Tibial nerve (tissue), 4 donors: Measurements from ENCODE around the gene SPINT2. TPM values are rescaled to one million over a fixed set of nuclear protein-coding genes. Genes with fewer than 3 reads are reported as not detected.
A peak's percentile ranks its signal among the peaks of the same experiment; 100 is the strongest.

Experiments used
- DNase-seq, 2 donors: peaks; one replicate each; pipeline ENCODE4 v3.0.0-alpha.2; 2019; ENCODE audit warnings: low spot score in 2 of 2
- H3K27ac ChIP-seq, 4 donors: fragments of 200-600 bp; sonication (generic) in 3 of 4; one replicate each; pipeline ENCODE4 v1.5.1; 2017 to 2019; ENCODE audit warnings: mild to moderate bottlenecking in 1 of 4
- H3K27me3 ChIP-seq, 2 donors: fragments of 200-600 bp; sonication (generic) in 1 of 2; one replicate each; pipeline versions ENCODE4 v1.5.1 to v1.6.0; 2017 to 2019
- H3K36me3 ChIP-seq, 3 donors: fragments of 200-600 bp; sonication (generic); one replicate each; pipeline ENCODE4 v1.5.1; 2018 to 2019
- H3K4me1 ChIP-seq, 4 donors: fragments of 200-600 bp; sonication (generic) in 3 of 4; one replicate each; pipeline ENCODE4 v1.5.1; 2017 to 2019
- H3K4me3 ChIP-seq, 4 donors: fragments of 200-600 bp; sonication (generic) in 3 of 4; one replicate each; pipeline ENCODE4 v1.5.1; 2017 to 2019; ENCODE audit warnings: mild to moderate bottlenecking in 1 of 4, moderate library complexity in 1 of 4
- H3K9me3 ChIP-seq, 4 donors: fragments of 200-600 bp; sonication (generic) in 3 of 4; one replicate each; pipeline ENCODE4 v1.5.1; 2017 to 2019
- EP300 ChIP-seq, 2 donors: sonication (generic); formaldehyde crosslinking; IDR thresholded peaks; one replicate each; pipeline ENCODE4 v1.6.1; 2017; ENCODE audit warnings: antibody characterized with exemption in 2 of 2, mild to moderate bottlenecking in 1 of 2
- POLR2A ChIP-seq, 2 donors: fragments of 450-650 bp; IDR thresholded peaks; one replicate each; pipeline ENCODE4 v1.6.1; 2017; ENCODE audit warnings: antibody characterized with exemption in 2 of 2, mild to moderate bottlenecking in 2 of 2, moderate library complexity in 2 of 2
- WGBS, 2 donors: methylation state at CpG; one replicate each; pipeline ENCODE4 v1.1.5; 2018; 5-methylcytosine and 5-hydroxymethylcytosine counted together
- total RNA-seq, 4 donors: library from RNA; depleted of rRNA; stranded (reverse); fragments of >200 nt; gene quantifications; one replicate each; pipeline ENCODE4 v1.1.0, GENCODE V29; 2016
- TF ChIP-seq, protein P1 (sequence below), 5 experiments: fragments of 200-600 bp in 3 of 5; fragments of 450-650 bp in 2 of 5; sonication (generic) in 3 of 5; IDR thresholded peaks; one replicate each; pipeline ENCODE4 v1.5.1; 2016 to 2019; ENCODE audit warnings: antibody characterized with exemption in 5 of 5, mild to moderate bottlenecking in 3 of 5, moderate library complexity in 2 of 5

The SPINT2 gene
- total RNA-seq, 4 donors from 2014 or later: 39.0 to 79.1 (median 45.5) TPM

GRCh38 chr19:38329651-38330050 is 65.3 kb downstream of the SPINT2 start:
- no peaks in the 10 kb centered on the region for H3K27me3 ChIP-seq
- DNase-seq: no peak

DNA sequence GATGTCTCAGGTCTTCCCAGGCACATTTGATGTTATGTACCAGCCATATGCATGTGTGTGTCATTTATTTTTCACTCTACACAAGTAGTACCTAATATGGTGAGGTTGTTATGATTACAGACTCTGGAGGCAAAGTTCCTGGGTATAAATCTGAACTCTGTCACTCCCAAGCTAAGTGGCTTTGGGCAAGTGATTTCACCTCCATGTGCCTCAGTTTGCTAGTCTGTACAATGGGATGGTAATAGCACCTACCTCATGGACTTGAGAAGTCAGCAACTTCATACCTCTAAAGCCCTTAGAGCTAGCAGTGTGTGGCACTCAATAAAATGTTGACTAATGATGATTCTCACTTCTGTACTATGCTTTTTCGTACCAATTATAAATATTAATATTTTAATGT is 67.4 kb downstream of the SPINT2 start:
- Histone ChIP-seq H3K4me3 (no peak overlapping the region), H3K27ac (no peak overlapping the region), H3K27me3 (no peaks in the 10 kb centered on the region), H3K4me1 (peaks cover 0 to 6% (median 0%) of the 10 kb centered on the region in 4 donors), H3K36me3 (peaks cover 0 to 17% (median 6%) of the 10 kb centered on the region in 3 donors), H3K9me3 (no peaks in the 10 kb centered on the region)
- 77 to 91% methylated on average over 1 of the region's 1 CpG for WGBS, 2 donors
- no peak for TF ChIP-seq EP300 (IDR thresholded peaks at IDR 0.05)
- TF ChIP-seq, protein P1, sequence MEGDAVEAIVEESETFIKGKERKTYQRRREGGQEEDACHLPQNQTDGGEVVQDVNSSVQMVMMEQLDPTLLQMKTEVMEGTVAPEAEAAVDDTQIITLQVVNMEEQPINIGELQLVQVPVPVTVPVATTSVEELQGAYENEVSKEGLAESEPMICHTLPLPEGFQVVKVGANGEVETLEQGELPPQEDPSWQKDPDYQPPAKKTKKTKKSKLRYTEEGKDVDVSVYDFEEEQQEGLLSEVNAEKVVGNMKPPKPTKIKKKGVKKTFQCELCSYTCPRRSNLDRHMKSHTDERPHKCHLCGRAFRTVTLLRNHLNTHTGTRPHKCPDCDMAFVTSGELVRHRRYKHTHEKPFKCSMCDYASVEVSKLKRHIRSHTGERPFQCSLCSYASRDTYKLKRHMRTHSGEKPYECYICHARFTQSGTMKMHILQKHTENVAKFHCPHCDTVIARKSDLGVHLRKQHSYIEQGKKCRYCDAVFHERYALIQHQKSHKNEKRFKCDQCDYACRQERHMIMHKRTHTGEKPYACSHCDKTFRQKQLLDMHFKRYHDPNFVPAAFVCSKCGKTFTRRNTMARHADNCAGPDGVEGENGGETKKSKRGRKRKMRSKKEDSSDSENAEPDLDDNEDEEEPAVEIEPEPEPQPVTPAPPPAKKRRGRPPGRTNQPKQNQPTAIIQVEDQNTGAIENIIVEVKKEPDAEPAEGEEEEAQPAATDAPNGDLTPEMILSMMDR (IDR thresholded peaks at IDR 0.05): no peak
- TF ChIP-seq POLR2A (IDR thresholded peaks at IDR 0.05): no peak
- DNase-seq: no peak

More at GRCh38 chr19:38329651-38330050, 65.3 kb downstream of the SPINT2 start:
- WGBS, 2 donors: 86 to 92% methylated on average over 7 of the region's 7 CpGs
- Histone ChIP-seq H3K9me3 (no peaks in the 10 kb centered on the region), H3K4me1 (no peaks in the 10 kb centered on the region), H3K36me3 (peaks cover 0 to 25% (median 11%) of the 10 kb centered on the region in 3 donors), H3K4me3 (no peak overlapping the region), H3K27ac (no peak overlapping the region)
- TF ChIP-seq EP300 (IDR thresholded peaks at IDR 0.05): no peak
- no peak for TF ChIP-seq POLR2A (IDR thresholded peaks at IDR 0.05)
- TF ChIP-seq, protein P1 (IDR thresholded peaks at IDR 0.05): no peak

DNA sequence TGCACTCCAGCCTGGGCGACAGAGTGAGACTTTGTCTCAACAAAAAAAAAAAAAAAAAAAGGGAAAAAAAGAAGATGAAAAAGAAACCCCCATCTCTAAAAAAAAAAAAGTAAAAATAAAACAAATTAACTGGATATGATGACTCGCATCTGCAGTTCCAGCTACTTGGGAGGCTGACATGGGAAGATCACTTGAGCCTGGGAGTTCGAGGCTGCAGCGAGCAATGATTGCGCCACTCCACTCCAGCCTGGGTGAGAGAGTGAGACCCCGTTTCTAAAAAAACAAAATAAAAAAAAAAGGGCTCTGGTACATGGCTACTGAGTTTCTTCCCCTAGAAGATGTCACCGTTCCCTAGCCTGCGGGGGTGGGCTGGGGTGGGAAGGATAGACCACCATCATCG is 68.9 kb downstream of the SPINT2 start:
- peaks cover 0 to 16% (median 2%) of the 10 kb centered on the region in 4 donors for H3K4me1 ChIP-seq
- 89 to 90% methylated on average over 9 of the region's 9 CpGs for WGBS, 2 donors
- no peak overlapping the region for H3K27ac ChIP-seq

DNA sequence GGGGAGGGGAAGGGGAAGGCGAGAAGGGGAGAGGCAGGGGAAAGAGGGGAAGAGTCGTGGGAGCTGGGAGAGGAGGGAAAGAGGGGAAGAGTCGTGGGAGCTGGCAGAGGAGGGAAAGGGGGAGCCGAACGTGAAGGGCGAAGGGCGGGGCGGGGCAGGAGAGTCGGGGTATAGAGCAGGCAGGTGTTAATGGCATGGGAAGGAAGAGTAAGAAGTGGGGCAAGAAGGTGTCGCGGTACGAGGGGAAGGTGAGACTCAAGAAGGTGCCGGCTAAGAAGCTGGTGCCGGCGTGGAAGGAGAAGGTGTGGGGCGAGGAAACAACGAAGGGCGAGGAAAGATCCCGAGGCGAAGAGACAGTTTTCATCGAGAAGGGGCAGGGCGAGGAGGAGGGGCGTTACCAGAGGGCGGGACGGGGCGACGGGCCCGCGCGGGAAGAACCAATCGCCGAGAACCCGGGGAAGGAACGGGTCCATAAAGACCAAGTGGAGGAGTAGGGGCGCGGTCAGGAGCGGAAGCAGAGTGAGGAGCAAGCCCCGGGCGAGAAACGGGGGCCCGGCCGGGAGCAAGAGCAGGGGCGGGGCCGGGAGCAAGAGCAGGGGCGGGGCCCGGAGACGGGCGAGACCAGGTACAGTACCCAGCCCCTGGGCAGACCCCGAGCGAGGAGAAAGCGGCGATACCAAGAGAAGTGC is 71.7 kb downstream of the SPINT2 start:
- 0 to 1% methylated on average over 52 of the region's 52 CpGs for WGBS, 2 donors
- Histone ChIP-seq H3K27ac (peak overlapping the region; percentile 86 to 99 (median 96)), H3K36me3 (peaks cover 0 to 15% (median 0%) of the 10 kb centered on the region in 3 donors), H3K4me3 (peak overlapping the region; percentile 64 to 87 (median 82)), H3K4me1 (peaks cover 0 to 16% (median 2%) of the 10 kb centered on the region in 4 donors), H3K9me3 (no peaks in the 10 kb centered on the region), H3K27me3 (no peaks in the 10 kb centered on the region)
- TF ChIP-seq EP300 (IDR thresholded peaks at IDR 0.05) (peak; percentile 23 to 74), POLR2A (IDR thresholded peaks at IDR 0.05) (peak; percentile 14 to 61)
- TF ChIP-seq, protein P1 (IDR thresholded peaks at IDR 0.05): no peak
- peak; percentile 84 to 90 for DNase-seq

More for the DNA sequence above, 68.9 kb downstream of the SPINT2 start:
- TF ChIP-seq EP300 (IDR thresholded peaks at IDR 0.05) (no peak), POLR2A (IDR thresholded peaks at IDR 0.05) (no peak)
- Histone ChIP-seq H3K9me3 (no peaks in the 10 kb centered on the region), H3K4me3 (no peak overlapping the region), H3K36me3 (peaks cover 0 to 2% (median 0%) of the 10 kb centered on the region in 3 donors), H3K27me3 (no peaks in the 10 kb centered on the region)
- DNase-seq: no peak

DNA sequence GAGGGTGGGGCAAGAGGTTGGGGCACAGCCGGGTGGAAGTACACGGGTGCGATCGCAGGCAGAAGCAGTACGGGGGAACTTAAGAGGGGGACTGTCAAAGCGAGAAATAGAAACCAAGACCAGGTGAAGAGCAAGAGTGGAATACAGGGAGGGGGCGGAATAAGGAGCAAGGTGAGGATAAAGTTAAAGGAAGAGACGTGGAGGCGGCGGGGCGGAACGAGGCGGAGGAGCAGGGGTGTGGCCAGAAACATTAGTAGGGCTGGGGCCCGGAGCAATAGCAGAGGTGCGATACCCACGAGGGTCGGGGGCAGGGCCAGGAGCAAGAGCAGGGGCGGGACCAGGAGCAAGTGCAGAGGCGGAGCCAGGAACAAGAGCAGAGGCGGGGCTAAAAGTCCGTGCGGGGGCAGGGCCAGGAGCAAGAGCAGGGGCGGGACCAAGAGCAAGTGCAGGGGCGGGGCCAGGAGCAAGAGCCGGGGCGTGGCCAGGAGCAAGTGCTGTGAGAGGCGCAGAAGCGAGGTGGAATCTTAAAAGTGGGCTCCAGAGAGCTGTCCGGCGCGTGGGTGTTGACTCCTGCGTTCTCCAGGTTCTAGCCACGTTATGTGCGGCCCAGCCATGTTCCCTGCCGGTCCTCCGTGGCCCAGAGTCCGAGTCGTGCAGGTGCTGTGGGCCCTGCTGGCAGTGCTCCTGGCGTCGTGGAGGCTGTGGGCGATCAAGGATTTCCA is 72.4 kb downstream of the SPINT2 start:
- WGBS, 2 donors: 7 to 8% methylated on average over 41 of the region's 41 CpGs
- H3K4me1 ChIP-seq: peaks cover 0 to 16% (median 2%) of the 10 kb centered on the region in 4 donors
- TF ChIP-seq, protein P1 (IDR thresholded peaks at IDR 0.05): peak in 1 of 5 experiments; percentile 6
- TF ChIP-seq EP300 (IDR thresholded peaks at IDR 0.05): no peak
- H3K36me3 ChIP-seq: peaks cover 0 to 19% (median 0%) of the 10 kb centered on the region in 3 donors
- no peaks in the 10 kb centered on the region for H3K27me3 ChIP-seq
- DNase-seq: peak; percentile 90 to 91
- H3K27ac ChIP-seq: peak overlapping the region; percentile 86 to 99 (median 96)
- peak overlapping the region; percentile 64 to 87 (median 82) for H3K4me3 ChIP-seq
- no peaks in the 10 kb centered on the region for H3K9me3 ChIP-seq
